CD14-positive monocyte (primary cell): ENCODE measurements around the gene TPD52L1. TPM values are rescaled to one million over a fixed set of nuclear protein-coding genes. Genes with fewer than 3 reads are reported as not detected.

Source experiments
- DNase-seq, 3 donors: peaks; one replicate each; pipeline ENCODE4 v3.0.0-alpha.2; 2011 to 2022
- H2AFZ ChIP-seq: 2 replicates; pipeline ENCODE4 v1.6.0; 2012; ENCODE audit warnings: mild to moderate bottlenecking, low read depth, low read length, inconsistent platforms; ENCODE audit not compliant: insufficient read depth, poor library complexity, severe bottlenecking
- H3K27ac ChIP-seq, 2 donors: 1 replicate in 1 of 2; 2 replicates in 1 of 2; pipeline ENCODE4 v1.5.1; 2012 to 2013; ENCODE audit warnings: low read length in 2 of 2, control low read depth in 1 of 2, inconsistent platforms in 1 of 2, low read depth in 1 of 2, mild to moderate bottlenecking in 1 of 2
- H3K27me3 ChIP-seq, 2 donors: one replicate each; pipeline versions ENCODE4 v1.6.0 to v1.6.1; 2011 to 2013; ENCODE audit warnings: low read length in 2 of 2; ENCODE audit not compliant: control insufficient read depth in 2 of 2, insufficient read depth in 2 of 2
- H3K36me3 ChIP-seq, 2 donors: replicated peaks in 1 of 2; 1 replicate in 1 of 2; 2 replicates in 1 of 2; pipeline versions ENCODE4 v1.5.1 to v1.6.1; 2012 to 2013; ENCODE audit warnings: low read length in 2 of 2, control low read depth in 1 of 2, inconsistent platforms in 1 of 2, mild to moderate bottlenecking in 1 of 2; ENCODE audit not compliant: insufficient read depth in 2 of 2, control insufficient read depth in 1 of 2
- H3K4me1 ChIP-seq, 2 donors: 1 replicate in 1 of 2; 2 replicates in 1 of 2; pipeline versions ENCODE4 v1.5.1 to v1.6.1; 2012 to 2013; ENCODE audit warnings: low read length in 2 of 2, control low read depth in 1 of 2, inconsistent platforms in 1 of 2, mild to moderate bottlenecking in 1 of 2, moderate library complexity in 1 of 2; ENCODE audit not compliant: insufficient read depth in 2 of 2, control insufficient read depth in 1 of 2
- H3K4me2 ChIP-seq: replicated peaks from 2 replicates; pipeline ENCODE3; 2012; ENCODE audit warnings: low read length, moderate library complexity, mild to moderate bottlenecking; ENCODE audit not compliant: poor library complexity, severe bottlenecking; ENCODE audit errors: extremely low read depth
- H3K4me3 ChIP-seq, 3 experiments: fragments of 200-600 bp in 1 of 3; sonication (generic) in 1 of 3; replicated peaks in 1 of 3; 1 replicate in 2 of 3; 2 replicates in 1 of 3; pipeline ENCODE4 v1.5.1; 2011 to 2013; ENCODE audit warnings: low read length in 3 of 3, mild to moderate bottlenecking in 3 of 3, control low read depth in 2 of 3, low read depth in 2 of 3, inconsistent platforms in 1 of 3, moderate library complexity in 1 of 3
- H3K79me2 ChIP-seq: 2 replicates; pipeline ENCODE4 v1.6.0; 2012; ENCODE audit warnings: mild to moderate bottlenecking, control low read depth, inconsistent platforms, low read length, moderate library complexity; ENCODE audit not compliant: insufficient read depth
- H3K9ac ChIP-seq: 2 replicates; pipeline ENCODE4 v1.6.0; 2017; ENCODE audit warnings: low read length, mild to moderate bottlenecking; ENCODE audit not compliant: insufficient read depth, poor library complexity, severe bottlenecking
- H3K9me3 ChIP-seq, 2 donors: replicated peaks in 1 of 2; 1 replicate in 1 of 2; 2 replicates in 1 of 2; pipeline versions ENCODE4 v1.5.1 to v1.6.1; 2012 to 2013; ENCODE audit warnings: low read length in 2 of 2, control low read depth in 1 of 2; ENCODE audit not compliant: control insufficient read depth in 1 of 2, insufficient read depth in 1 of 2
- H4K20me1 ChIP-seq: 2 replicates; pipeline ENCODE4 v1.6.0; 2012; ENCODE audit warnings: mild to moderate bottlenecking, low read length, control low read depth, moderate library complexity; ENCODE audit not compliant: insufficient read depth
- H3K27ac Mint-ChIP-seq, 7 donors: one replicate each; pipeline ENCODE4 v1.8.0; 2020; ENCODE audit warnings: mild to moderate bottlenecking in 7 of 7, mixed read lengths in 7 of 7, moderate library complexity in 6 of 7, inconsistent platforms in 2 of 7
- H3K27me3 Mint-ChIP-seq, 3 donors: one replicate each; pipeline ENCODE4 v1.8.0; 2021 to 2022; ENCODE audit warnings: low read depth in 3 of 3, mild to moderate bottlenecking in 3 of 3, mixed read lengths in 3 of 3, moderate library complexity in 3 of 3, inconsistent platforms in 1 of 3
- H3K36me3 Mint-ChIP-seq, 2 donors: one replicate each; pipeline ENCODE4 v1.8.0; 2020; ENCODE audit warnings: mixed read lengths in 2 of 2, inconsistent platforms in 1 of 2, mild to moderate bottlenecking in 1 of 2
- H3K4me1 Mint-ChIP-seq: one replicate; pipeline ENCODE4 v1.8.0; 2020; ENCODE audit warnings: mild to moderate bottlenecking, mixed read lengths
- H3K4me3 Mint-ChIP-seq, 2 donors: one replicate each; pipeline ENCODE4 v1.8.0; 2020; ENCODE audit warnings: mild to moderate bottlenecking in 2 of 2, mixed read lengths in 2 of 2, moderate library complexity in 1 of 2
- H3K9me3 Mint-ChIP-seq, 7 donors: one replicate each; pipeline ENCODE4 v1.8.0; 2020 to 2022; ENCODE audit warnings: mixed read lengths in 7 of 7, mild to moderate bottlenecking in 6 of 7, moderate library complexity in 6 of 7, inconsistent platforms in 2 of 7
- CTCF ChIP-seq: fragments of 200-600 bp; IDR thresholded peaks from one replicate; pipeline ENCODE4 v1.8.0; 2022; ENCODE audit warnings: antibody characterized with exemption, mild to moderate bottlenecking
- WGBS: methylation state at CpG from one replicate; pipeline ENCODE4 v1.1.5; 2013; ENCODE audit warnings: missing lambda C conversion rate; ENCODE audit not compliant: insufficient coverage; 5-methylcytosine and 5-hydroxymethylcytosine counted together
- intact Hi-C, 2 donors: fragments of 100-400 bp; cut with micrococcal nuclease; formaldehyde crosslinking; loops; one replicate each; pipeline versions ENCODE4 v1.15.0 to v1.15.1; 2023
- polyA plus RNA-seq, 3 donors: library from polyadenylated mRNA; depleted of rRNA in 1 of 3; unstranded in 2 of 3; stranded (reverse) in 1 of 3; fragments of 300-500 nt in 2 of 3; fragments of >200 nt in 1 of 3; fragmentation: Illumina TruSeq in 2 of 3; gene quantifications; 1 replicate in 2 of 3; 2 replicates in 1 of 3; pipeline ENCODE4 v1.2.3, GENCODE V29; 2012 to 2021

The TPD52L1 gene
- polyA plus RNA-seq, 3 donors = not detected

- no CpG with 5 or more reads among the region's 2 CpGs for WGBS
- Histone ChIP-seq H2AFZ (no peak overlapping the region), H3K4me1 (peaks cover 21 to 22% of the 10 kb centered on the region in 2 donors), H3K4me3 (no peak overlapping the region), H3K9me3 (no peaks in the 10 kb centered on the region), H3K9ac (no peak overlapping the region), H3K36me3 (no peaks in the 10 kb centered on the region), H3K79me2 (no peaks in the 10 kb centered on the region), H3K27me3 (no peaks in the 10 kb centered on the region), H3K4me2 (no peak overlapping the region), H4K20me1 (no peaks in the 10 kb centered on the region), H3K27ac (no peak overlapping the region)
- peak overlapping the region in 1 of 7 donors; percentile 15 for H3K27ac Mint-ChIP-seq
- no peak overlapping the region for H3K4me3 Mint-ChIP-seq
- DNase-seq = no peak
- peaks cover 25% of the 10 kb centered on the region for H3K4me1 Mint-ChIP-seq
- intact Hi-C loops = no loop called here
- no peaks in the 10 kb centered on the region for H3K27me3 Mint-ChIP-seq
- H3K36me3 Mint-ChIP-seq = no peaks in the 10 kb centered on the region
- no peak for TF ChIP-seq CTCF
- no peaks in the 10 kb centered on the region for H3K9me3 Mint-ChIP-seq
Measured at GRCh38 chr6:125193208-125193607, 39.6 kb downstream of the TPD52L1 start.

GRCh38 chr6:125194941-125195340, 41.4 kb downstream of the TPD52L1 start:
- intact Hi-C loops = loop anchor here in 1 of 2 donors (5.0 kb wide), 1 partner anchor 62 kb away; no protein-coding TSS in a partner anchor
- no peaks in the 10 kb centered on the region for H3K79me2 ChIP-seq
- no peak for TF ChIP-seq CTCF

More at GRCh38 chr6:125194941-125195340, 41.4 kb downstream of the TPD52L1 start:
- Histone ChIP-seq H3K4me3 (no peak overlapping the region), H3K4me1 (peaks cover 21 to 29% of the 10 kb centered on the region in 2 donors), H4K20me1 (no peaks in the 10 kb centered on the region), H3K4me2 (no peak overlapping the region), H3K27me3 (no peaks in the 10 kb centered on the region), H2AFZ (peak overlapping the region; percentile 54), H3K9ac (no peak overlapping the region), H3K27ac (peak overlapping the region in 1 of 2 donors; percentile 73), H3K9me3 (no peaks in the 10 kb centered on the region), H3K36me3 (no peaks in the 10 kb centered on the region)
- Mint-ChIP-seq H3K4me1 (peaks cover 35% of the 10 kb centered on the region), H3K27me3 (no peaks in the 10 kb centered on the region), H3K36me3 (no peaks in the 10 kb centered on the region), H3K27ac (peak overlapping the region in 6 of 7 donors; percentile 17 to 78 (median 56)), H3K9me3 (no peaks in the 10 kb centered on the region), H3K4me3 (no peak overlapping the region)
- DNase-seq = peak; percentile 50 to 85 (median 52)
